HG03108 (cell line): ENCODE data around the gene MYH9.
"Not testable (repeated sequence)": the region's sequence is repeated elsewhere in the genome, so short reads cannot be mapped to it uniquely, and the experiment has no call there.

Source experiments
- ATAC-seq: cut with Tn5 transposase; IDR thresholded peaks from one replicate; pipeline ENCODE4 v1.9.1; 2021; ENCODE audit warnings: moderate library complexity; ENCODE audit not compliant: unreplicated experiment

Gene MYH9

GRCh38 chr22:36387959-36388726, at the start of gene MYH9:
MYH9 (minus strand) TSS chr22:36387967; CDS start chr22:36349236, 38,731 bp downstream.
- ATAC-seq, result peak; percentile 62

GRCh38 chr22:36435516-36436415, 48.0 kb upstream of the MYH9 start:
- peak; percentile 65 for ATAC-seq

- ATAC-seq, result no peak
Measured at GRCh38 chr22:36433318-36434231, 45.8 kb upstream of the MYH9 start.

GRCh38 chr22:36432592-36433317, 45.0 kb upstream of the MYH9 start:
- no peak for ATAC-seq

GRCh38 chr22:36431977-36432376, 44.2 kb upstream of the MYH9 start:
- no peak for ATAC-seq

GRCh38 chr22:36430863-36431262, 43.1 kb upstream of the MYH9 start:
- ATAC-seq, result no peak

GRCh38 chr22:36427952-36428351, 40.2 kb upstream of the MYH9 start:
- not testable (repeated sequence) for ATAC-seq

- no peak for ATAC-seq
Measured at GRCh38 chr22:36425977-36426523, 38.3 kb upstream of the MYH9 start.

GRCh38 chr22:36424901-36425579, 37.3 kb upstream of the MYH9 start:
- ATAC-seq, result no peak

- not testable (repeated sequence) for ATAC-seq
Measured at GRCh38 chr22:36424466-36424865, 36.7 kb upstream of the MYH9 start.

- ATAC-seq, result no peak
Measured at GRCh38 chr22:36423461-36424404, 36.0 kb upstream of the MYH9 start.

GRCh38 chr22:36422287-36423014, 34.7 kb upstream of the MYH9 start:
- ATAC-seq, result no peak

- ATAC-seq, result no peak
Measured at GRCh38 chr22:36419912-36420882, 32.4 kb upstream of the MYH9 start.

- ATAC-seq, result no peak
Measured at GRCh38 chr22:36419177-36419911, 31.6 kb upstream of the MYH9 start.

- no peak for ATAC-seq
Measured at GRCh38 chr22:36417281-36417686, 29.5 kb upstream of the MYH9 start.
